Measurements from ENCODE around the gene THOP1.

Gene THOP1

GRCh38 chr19:2804156-2805004 is 19.1 kb downstream of the THOP1 start:
- no peak for DNase-seq

- no peak for DNase-seq
Measured at GRCh38 chr19:2805261-2805900, 20.1 kb downstream of the THOP1 start.

- no peak for DNase-seq
Measured at GRCh38 chr19:2805991-2806649, 20.8 kb downstream of the THOP1 start.

GRCh38 chr19:2806736-2807378 is 21.6 kb downstream of the THOP1 start:
- DNase-seq, result no peak

GRCh38 chr19:2807379-2808128 is 22.3 kb downstream of the THOP1 start:
- DNase-seq, result no peak

- no peak for DNase-seq
Measured at GRCh38 chr19:2808129-2808941, 23.0 kb downstream of the THOP1 start.

- DNase-seq, result no peak
Measured at GRCh38 chr19:2809387-2810140, 24.3 kb downstream of the THOP1 start.

- no peak for DNase-seq
Measured at GRCh38 chr19:2810141-2811091, 25.1 kb downstream of the THOP1 start.

GRCh38 chr19:2811221-2811722 is 26.0 kb downstream of the THOP1 start:
- DNase-seq, result no peak

- DNase-seq, result no peak
Measured at GRCh38 chr19:2811735-2812413, 26.6 kb downstream of the THOP1 start.

- DNase-seq, result no peak
Measured at GRCh38 chr19:2812414-2813234, 27.3 kb downstream of the THOP1 start.

- DNase-seq, result no peak
Measured at GRCh38 chr19:2813235-2814160, 28.2 kb downstream of the THOP1 start.

GRCh38 chr19:2814426-2814825 is 29.1 kb downstream of the THOP1 start:
- DNase-seq, result no peak

- DNase-seq, result no peak
Measured at GRCh38 chr19:2815191-2815614, 29.9 kb downstream of the THOP1 start.

GRCh38 chr19:2815923-2816322 is 30.6 kb downstream of the THOP1 start:
- no peak for DNase-seq

- DNase-seq, result no peak
Measured at GRCh38 chr19:2816641-2817040, 31.3 kb downstream of the THOP1 start.
